Omental fat pad (tissue), 4 donors: ENCODE data around the gene GPM6B. TPM values are rescaled to one million over a fixed set of nuclear protein-coding genes. Genes with fewer than 3 reads are reported as not detected.
A peak's percentile ranks its signal among the peaks of the same experiment; 100 is the strongest.

Experiments
- ATAC-seq: fragments of 150-250 bp; one replicate; pipeline ENCODE4 v1.9.1; 2016; ENCODE audit warnings: mild to moderate bottlenecking, moderate library complexity; ENCODE audit not compliant: low FRiP score
- DNase-seq: peaks from one replicate; pipeline ENCODE4 v3.0.0-alpha.2; 2019; ENCODE audit warnings: low spot score
- CTCF ChIP-seq, 3 donors: fragments of 450-650 bp; IDR thresholded peaks; one replicate each; pipeline ENCODE4 v1.5.1; 2016 to 2017; ENCODE audit warnings: antibody characterized with exemption in 3 of 3, mild to moderate bottlenecking in 3 of 3, moderate library complexity in 2 of 3
- total RNA-seq, 4 donors: library from RNA; depleted of rRNA; stranded (reverse); fragments of >200 nt; gene quantifications; one replicate each; pipeline ENCODE4 v1.1.0, GENCODE V29; 2016

The GPM6B gene
- total RNA-seq, 4 donors from 2014 or later, result 1.4 to 9.1 (median 6.5) TPM

- TF ChIP-seq CTCF (IDR thresholded peaks at IDR 0.05), result no peak
- ATAC-seq (no peak), DNase-seq (no peak)
These were observed 37.1 kb upstream of the GPM6B start for GRCh38 chrX:13854003-13854402.

- DNase-seq, result no peak
- ATAC-seq, result no peak
- TF ChIP-seq CTCF (IDR thresholded peaks at IDR 0.05), result no peak
These were observed 35.3 kb upstream of the GPM6B start for GRCh38 chrX:13852001-13852695.

- DNase-seq (no peak), ATAC-seq (peak; percentile 28)
- TF ChIP-seq CTCF (IDR thresholded peaks at IDR 0.05), result no peak
These were observed 29.0 kb upstream of the GPM6B start for GRCh38 chrX:13845721-13846378.

- ATAC-seq (no peak), DNase-seq (no peak)
- TF ChIP-seq CTCF (IDR thresholded peaks at IDR 0.05), result no peak
These were observed 26.3 kb upstream of the GPM6B start for GRCh38 chrX:13843150-13843721.

GRCh38 chrX:13840121-13840520 is 23.2 kb upstream of the GPM6B start:
- DNase-seq (no peak), ATAC-seq (no peak)
- no peak for TF ChIP-seq CTCF (IDR thresholded peaks at IDR 0.05)

- DNase-seq (no peak), ATAC-seq (no peak)
- TF ChIP-seq CTCF (IDR thresholded peaks at IDR 0.05), result no peak
These were observed 20.4 kb upstream of the GPM6B start for GRCh38 chrX:13837290-13837745.
